Activated T-helper 1 cell treated with Interleukin-2 at 50 U/mL for 16 hours (primary cell): ENCODE data around the gene CYP19A1.
"Not testable (repeated sequence)": the region's sequence is repeated elsewhere in the genome, so short reads cannot be mapped to it uniquely, and the experiment has no call there.

Experiments
- DNase-seq: peaks from one replicate; pipeline ENCODE4 v3.0.0-alpha.2; 2020; ENCODE audit warnings: low read depth

CYP19A1 gene

DNA sequence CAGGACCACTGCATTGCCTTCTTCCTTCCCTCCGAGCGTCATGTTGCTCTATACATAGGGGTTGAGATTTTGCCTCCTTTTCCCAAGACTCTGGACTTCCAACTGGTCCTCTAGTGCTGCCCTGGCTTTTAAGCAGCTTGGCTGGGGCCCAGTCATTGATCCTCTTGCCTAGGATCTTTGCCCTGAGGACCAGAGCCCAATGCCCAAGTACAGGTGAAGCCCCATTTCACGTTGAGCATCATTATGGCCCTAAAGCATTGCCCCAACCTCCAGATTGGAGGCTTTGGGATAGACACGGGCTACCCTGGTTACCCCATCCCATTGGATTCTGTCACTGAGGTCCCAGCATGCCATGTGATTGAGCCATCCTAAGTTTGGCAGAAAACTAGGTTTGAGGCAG is 47.7 kb downstream of the CYP19A1 start:
- DNase-seq = no peak

DNA sequence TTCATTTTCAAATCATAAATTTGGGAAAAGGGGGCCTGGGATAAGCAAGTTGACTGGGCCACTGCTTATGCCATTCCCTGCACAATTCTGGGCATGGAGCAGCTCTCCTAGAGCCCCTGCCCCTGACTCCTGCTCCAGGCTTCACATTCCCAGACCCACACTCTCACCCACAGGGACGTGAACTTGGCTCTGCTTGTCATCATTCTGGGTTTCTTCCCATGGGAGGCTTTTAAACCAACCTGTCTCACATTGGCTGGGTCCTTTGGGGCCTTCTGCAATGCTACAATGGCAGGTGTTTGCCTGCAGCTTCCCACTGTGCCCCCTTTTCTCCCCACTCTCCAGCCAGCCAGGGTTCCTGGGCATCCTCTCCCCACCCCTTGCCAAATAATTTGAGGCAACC is 49.1 kb downstream of the CYP19A1 start:
- DNase-seq = no peak

DNA sequence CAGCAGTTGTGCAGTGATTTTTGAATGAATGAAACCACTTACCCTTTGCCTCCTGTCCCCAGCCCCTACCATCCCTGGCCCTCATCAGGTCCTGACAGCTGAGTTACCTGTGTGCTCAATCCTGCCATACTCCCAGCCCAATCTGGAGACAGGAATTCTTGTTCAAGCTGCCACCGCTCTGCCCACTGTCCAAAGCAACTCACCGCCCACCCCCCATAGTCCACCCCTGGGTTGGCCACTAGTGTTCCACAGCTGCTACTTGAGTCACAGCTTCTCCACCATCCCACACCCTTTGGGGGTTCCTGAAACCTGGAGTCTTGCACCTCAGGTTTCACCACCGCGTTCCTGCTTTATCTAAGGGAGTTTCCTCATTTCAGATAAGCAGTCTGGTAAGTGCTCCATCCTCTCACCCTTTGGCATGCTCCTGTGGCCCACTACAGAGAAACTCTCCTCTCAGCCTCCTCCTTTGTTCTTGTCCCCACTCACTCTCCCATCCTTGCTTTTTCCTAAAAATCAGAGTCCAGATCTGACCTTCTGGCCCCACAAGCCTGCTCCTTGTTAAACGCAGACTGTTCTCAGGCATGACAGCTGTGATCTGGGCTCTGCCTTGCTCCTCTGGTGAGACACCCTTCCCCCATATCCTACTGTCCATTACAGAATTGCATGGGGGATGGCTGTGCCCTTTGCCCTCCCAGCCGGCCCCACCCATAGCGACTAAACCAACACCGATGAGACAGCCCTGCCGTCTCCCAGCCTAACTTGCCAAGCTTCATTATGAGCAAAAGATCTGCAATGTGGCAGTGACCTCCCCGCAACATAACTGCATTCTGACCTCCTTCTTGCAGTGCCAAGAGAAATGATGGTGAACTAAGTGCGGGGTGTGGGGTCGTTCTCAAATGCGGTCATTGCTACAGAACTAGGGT is 50.0 kb downstream of the CYP19A1 start:
- DNase-seq = no peak

DNA sequence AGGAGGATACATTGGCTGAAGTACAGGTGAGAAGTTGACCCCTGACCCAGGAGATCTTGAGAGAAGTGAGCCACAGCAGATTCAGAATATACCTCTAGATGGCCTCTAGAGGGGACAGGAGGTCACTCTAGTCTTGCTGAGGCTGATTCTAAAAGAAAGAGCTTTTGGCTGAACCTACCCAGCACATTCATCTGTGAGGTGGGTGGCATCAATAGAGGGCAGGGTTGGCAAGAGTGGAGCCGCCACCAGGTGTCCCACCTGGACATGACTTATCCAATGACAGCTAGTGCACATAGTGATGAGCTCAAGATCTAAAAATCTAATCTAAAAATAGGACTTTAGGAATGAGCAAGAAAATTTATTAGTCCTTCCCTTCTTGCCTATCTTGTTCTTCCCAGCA is 51.6 kb downstream of the CYP19A1 start:
- no peak for DNase-seq

DNA sequence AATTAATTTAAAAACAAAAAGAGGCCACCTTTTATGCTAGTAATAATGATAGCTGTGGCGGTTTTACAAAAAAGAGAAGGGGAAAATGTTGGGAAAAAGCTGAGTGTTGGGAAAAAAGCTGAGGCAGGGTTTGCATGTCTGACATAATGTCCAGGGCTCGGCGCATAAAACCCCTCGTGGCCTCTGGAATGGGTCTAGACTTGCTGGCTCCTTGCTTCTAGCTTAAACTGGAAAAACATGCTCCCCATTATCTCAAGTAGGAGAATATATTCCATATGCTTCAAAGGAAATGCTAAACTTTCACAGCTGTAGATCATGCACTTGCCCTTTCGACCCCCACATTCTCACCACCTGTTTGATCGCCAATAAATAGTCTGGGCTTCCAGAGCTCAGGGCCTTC is 53.0 kb downstream of the CYP19A1 start:
- DNase-seq = no peak

DNA sequence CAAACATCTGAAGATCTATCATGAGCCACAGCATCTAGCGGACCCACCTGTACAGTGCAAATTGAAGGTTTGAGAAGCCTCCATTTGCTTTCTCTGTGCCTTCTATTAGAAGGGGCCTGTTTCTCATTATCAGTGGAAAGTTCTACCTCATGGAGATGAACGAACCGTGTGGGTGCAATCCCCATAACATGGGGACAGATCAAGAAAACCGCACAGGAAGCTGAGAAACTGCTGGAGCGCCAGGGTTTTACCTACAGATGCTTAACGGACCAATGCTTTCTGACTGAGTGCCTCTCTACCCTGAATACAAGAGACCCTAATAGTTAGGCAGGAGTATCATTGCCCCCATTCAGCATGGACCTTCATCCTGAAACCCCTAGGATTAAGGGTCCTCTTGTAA is 53.5 kb downstream of the CYP19A1 start:
- DNase-seq = no peak

DNA sequence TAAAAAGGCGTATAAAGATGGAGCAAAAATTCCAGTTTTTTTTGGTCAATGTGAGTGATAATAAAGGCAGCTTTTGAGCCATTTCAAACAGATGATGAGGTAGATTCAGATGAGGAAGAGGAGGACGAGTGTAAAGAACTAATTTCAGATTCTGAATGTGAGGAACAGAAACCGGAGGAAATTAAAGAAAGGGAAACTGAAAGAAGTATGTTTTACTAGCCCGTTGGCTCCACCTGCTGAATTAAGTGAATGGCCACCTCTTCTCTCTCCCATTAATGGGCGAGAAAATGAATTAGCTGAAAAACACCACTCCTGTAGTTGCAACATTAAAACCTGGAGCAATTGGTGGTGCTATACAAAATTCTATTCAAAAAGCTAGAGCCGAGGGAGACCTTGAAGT is 55.4 kb downstream of the CYP19A1 start:
- no peak for DNase-seq

DNA sequence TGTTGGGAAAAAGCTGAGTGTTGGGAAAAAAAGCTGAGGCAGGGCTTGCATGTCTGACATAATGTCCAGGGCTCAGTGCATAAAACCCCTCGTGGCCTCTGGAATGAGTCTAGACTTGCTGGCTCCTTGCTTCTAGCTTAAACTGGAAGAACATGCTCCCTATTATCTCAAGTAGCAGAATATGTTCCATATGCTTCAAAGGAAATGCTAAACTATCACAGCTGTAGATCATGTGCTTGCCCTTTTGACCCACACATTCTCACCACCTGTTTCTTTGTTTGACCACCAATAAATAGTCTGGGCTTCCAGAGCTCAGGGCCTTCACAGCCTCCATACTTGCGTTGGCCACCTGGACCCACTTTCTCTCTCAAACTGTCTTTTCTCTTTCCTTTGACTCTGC is 56.2 kb downstream of the CYP19A1 start:
- not testable (repeated sequence) for DNase-seq

DNA sequence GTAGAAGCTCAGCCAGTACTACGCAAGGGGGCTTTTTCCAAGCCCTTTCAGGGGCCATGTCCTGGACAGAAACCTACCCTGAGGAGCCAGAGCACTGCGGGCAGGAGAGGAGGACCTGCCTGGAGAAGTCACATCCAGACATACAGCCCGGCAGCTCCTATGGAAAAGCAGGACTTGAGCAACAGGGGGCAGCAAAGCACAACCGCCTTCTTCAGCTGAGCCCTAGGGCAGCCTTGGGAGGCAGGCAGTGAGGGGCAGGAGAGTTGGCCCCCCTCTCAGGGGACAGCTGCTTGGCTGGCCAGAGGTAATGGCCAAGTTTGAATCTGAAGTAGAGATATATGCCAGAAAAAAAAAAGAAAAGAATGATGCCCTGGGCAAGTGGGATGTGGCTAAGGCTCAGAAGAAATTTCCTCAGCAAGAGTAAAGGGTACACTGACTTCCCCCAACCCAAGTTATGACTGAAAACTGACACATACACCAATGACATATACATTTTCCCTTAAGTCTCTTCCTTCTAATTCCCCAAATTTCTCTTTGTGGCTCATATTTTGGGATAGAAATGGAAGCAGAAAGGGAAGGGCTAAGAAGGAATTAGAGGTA is 56.9 kb downstream of the CYP19A1 start:
- no peak for DNase-seq

DNA sequence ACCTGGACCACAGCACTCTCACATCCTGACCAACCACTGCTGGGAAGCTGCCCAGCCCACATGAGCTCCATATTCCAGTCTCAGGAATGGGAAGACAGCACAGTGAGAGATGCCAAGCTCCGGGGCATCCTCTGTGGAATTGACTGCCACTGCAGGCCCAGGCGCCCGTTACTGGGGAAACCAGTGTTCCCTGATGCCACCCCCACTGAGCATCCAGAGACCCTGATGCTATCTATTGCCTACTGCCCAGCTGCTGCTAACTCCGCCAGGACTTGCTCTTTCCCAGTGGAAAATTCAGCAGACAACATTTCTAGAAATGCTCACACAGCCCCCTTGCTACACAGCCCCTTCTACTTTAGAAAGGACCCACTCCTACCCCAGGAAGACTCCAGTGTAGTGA is 57.6 kb downstream of the CYP19A1 start:
- no peak for DNase-seq

DNA sequence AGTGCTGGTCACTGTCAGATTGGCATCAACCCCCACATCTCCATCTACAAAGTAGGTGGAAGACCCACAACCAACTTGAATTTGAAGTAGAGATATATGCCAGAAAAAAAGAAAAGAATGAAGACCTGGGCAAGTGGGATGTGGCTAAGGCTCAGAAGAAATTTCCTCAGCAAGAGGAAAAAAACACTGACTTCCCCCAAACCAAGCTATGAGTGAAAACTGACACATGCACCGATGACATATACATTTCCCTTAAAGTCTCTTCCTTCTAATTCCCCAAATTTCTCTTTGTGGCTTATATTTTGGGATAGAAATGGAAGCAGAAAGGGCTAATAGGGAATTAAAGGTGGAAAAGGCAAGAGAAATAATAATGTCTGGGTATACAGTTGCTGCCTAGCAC is 59.0 kb downstream of the CYP19A1 start:
- DNase-seq = no peak

DNA sequence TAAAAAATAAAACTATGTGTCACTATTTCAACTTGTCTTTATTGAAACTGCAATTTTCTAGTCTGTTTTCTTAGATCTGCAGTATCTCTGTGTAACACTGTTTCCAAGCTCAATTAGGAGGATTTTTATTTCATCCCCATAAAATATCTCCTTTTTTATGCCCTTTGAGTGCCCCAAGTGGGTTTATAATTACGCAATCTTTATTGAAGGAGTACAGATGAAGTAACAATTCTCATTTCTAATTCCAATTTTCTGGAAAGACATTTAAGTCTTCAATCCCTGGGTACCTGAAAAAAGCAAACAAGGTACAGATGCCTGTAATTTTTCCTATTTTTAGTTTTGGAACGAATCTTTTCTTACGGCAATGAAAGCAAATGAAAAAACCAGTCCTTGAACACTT is 61.3 kb downstream of the CYP19A1 start:
- no peak for DNase-seq

DNA sequence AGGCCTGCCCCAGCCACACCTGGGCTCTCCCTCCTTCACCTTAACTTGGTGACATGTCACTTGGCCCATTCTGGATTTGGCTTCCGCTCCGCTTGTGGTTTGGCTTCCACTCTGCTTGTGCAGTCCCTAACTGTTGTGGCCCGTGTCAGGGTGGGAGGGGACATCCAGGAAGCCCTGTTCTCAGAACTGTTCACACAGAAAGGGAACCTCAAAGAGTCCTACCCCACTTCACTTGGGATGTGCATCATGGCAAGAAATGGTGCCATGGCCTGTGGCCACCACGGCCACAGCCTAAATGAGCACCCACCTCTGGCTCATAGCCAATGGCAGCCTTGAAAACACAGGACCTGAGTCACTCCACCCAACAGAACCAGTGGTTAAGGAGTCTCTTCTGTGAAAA is 63.4 kb downstream of the CYP19A1 start:
- DNase-seq = no peak

DNA sequence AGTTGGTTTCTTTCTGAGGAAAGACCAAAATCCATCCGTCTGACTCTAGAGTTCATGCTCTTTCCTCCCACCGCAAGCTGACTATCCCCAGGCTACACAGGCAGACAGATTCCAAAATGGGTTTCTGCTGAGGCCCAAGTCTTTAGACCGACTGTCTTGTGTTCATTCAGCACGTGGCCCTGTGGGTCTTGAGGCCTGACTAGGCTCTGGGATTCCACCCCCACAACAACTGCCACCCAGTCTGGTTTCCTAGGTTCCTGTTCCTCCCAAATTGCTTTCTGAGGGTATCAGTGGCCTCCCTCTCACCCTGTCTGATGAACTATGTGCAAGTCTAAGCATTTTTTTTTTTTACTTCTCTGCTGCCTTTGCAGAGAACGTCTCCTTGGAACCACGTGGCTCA is 67.7 kb downstream of the CYP19A1 start:
- DNase-seq = no peak

DNA sequence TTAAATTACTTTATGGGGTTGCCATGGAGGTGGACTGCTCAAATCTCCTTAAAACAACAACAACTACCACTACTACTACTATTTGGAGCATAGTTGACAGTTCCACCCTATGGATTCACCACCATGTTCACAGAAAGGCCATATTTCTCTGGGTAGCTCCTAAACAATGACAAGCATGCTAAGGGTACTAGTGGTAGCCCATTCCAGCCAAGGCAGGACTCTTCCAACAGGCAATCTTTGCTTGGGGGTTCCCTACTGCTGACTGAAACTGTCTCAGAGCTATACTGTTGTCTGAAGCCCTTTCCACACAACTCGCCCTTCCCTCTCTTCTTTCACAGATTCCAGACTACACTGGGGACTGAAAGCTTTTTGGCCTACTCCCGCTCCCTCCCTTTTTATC is 68.9 kb downstream of the CYP19A1 start:
- DNase-seq = no peak

DNA sequence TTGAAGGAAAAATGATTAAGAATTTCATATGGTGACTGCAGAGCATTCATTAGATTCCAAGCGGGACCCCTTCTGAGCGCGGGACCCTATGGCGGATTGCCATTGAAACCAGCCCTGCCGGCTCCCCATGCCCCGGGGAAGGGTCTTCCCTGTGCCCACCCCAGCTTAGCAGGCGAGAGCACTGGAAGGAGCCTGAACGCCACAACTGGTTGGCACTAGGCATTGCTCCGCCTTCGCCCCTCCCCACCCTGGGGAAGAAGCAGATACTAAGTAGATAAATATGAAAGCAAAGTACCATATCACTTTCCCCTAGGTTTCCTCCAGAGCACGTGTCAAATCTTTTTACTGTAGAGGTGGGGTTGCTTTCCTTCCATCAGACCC is 70.7 kb downstream of the CYP19A1 start:
- DNase-seq = no peak

DNA sequence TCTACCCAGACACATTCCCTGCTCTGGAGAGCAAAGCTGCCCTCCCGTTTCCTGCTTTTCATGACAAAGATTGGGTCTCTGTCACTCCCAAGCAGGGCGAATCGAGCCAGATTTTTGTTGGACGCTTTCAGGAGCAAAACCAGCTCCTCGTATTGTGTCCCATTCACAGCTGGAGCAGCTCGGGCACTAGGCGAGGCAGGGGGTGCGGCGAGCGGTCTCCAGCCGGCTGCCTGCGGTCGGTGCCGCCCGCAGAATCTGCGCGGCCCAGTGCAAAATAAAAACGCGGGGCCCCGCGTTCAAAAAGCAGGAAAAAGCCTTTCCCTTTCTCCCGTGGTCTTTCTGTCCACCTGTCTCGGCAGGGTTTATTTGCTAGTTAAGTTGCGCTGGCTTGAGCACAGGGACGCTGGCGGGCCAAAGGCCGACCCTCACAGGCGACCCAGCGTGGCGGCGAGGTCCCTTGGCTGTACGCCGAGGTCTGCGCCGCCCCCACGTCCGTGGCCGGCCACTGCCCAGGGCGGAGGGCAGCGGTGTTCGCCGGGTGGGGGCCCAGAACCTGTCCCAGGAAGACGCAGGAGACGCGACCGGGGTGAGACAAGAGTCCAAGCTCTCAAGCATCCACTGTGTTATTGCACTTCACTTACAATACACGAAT is 71.2 kb downstream of the CYP19A1 start:
- no peak for DNase-seq

DNA sequence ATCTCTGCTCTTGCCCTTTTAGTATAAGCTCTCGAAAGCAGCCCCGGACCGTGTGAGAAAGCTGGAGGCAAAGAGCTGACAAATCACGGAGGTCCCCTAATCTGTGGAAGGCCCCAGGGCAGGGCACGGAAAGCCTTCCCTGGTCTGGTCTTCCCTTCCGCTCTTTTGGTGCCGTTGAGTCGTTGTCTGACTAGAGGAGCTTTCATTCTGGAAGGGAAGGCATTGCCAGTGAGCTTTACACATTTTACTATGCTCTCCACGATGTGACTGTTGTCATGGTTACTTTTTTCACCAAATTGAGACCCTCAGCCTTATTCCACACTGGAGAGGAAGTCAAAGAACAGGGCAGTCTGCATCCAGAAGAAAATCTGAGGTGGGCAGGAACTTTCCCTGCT is 71.7 kb downstream of the CYP19A1 start:
- DNase-seq = no peak

DNA sequence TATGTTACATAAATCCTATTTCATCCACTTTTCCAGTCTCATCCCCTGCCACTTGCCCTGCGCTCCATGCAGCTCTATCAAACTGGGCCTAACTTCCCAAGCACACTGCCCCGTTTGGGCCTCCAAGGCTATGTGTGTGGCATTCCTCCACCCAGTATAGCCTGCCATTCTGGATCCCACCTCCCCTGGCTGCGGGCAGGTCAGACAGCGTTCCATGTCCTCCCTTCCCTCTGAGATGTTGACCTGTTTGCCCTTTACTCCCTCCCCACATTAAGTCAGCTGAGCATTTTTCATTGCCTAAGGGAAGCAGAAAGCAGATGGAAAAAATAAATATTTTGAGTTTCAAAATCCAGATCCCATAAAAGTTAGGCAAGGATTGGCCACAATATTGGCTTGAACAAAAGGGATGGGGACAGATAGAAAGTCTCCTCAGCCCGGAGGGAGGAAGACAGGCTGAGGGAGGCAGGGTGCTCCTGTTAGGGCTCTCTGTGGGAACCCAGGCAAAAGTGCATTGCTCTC is 73.3 kb downstream of the CYP19A1 start:
- DNase-seq = no peak

DNA sequence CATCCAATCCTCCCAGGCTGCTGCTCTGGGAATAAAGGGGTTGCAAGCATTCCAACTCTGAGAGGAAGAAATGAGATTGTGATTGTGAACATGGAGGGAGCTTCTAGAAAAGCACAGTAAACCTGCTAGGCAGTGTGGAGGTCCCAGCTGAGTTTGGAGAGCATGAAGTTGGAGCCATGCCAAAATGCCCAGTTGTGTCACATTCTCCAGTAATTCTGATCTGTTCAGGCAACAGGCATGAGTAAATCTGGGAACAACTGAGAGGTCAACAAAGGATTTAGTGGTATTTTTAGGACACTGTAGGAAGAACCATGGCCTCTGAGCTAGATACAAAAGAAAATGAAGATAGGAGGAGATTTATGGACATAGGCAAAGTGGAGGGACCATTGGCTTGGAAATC is 74.7 kb downstream of the CYP19A1 start:
- DNase-seq = no peak

DNA sequence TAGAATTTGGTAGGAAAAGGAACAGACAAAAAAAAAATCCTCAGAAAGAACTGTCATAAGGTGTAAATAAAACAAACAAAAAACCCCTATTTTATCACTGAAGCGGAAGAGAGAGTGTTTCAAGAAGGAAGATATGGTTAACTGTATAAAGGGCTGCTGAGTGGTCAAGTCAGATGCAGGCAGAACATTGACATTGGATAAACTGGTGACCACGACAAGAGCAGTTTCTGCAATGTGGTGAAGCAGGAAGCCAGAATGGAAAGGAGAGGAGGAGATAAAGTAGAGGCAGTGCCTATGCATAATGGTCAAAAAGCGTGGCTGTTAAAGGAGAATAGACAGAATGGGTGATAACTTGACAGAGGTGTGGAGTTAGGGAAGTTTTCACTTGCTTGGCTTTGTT is 75.3 kb downstream of the CYP19A1 start:
- no peak for DNase-seq

DNA sequence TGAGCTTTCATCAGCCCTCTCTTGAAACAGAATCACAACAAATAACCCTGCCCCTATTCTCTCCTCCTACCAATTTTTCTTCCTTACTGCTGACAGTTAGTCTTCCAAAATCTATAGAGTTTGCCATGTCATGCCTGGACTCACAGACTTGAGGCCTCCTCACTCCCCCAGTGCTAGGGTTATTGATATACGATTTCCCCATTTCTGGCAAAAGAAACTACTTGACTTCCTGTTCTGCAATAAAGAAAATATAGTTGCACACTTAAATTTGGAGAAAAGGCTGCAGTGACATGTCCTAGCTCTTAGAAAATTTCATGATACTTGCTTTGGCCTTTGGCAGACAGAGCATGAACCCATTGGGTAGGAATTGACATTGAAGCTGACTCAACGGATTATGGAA is 75.9 kb downstream of the CYP19A1 start:
- DNase-seq = no peak

DNA sequence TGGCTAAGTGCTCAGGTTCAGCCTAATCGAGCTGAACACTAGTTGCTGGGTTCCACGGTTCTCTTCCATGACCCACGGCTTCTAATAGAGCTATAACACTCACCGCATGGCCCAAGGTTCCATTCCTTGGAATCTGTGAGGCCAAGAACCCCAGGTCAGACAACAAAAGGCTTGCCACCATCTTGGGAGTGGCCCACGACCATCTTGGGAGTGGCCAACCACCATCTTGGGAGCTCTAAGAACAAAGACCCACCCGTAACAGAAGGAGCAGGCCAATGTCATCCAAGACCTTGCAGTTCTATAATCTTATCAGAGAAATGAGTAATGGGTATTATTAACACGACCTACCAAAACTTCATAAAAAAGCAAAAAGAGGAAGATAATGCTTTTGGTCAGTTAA is 77.3 kb downstream of the CYP19A1 start:
- not testable (repeated sequence) for DNase-seq
